Measurements from ENCODE around the gene KPTN.

The KPTN gene

GRCh38 chr19:47508721-47509120, 24.7 kb upstream of the KPTN start:
- DNase-seq: no peak

GRCh38 chr19:47507924-47508553, 24.0 kb upstream of the KPTN start:
- DNase-seq: no peak

- no peak for DNase-seq
Measured at GRCh38 chr19:47507012-47507411, 23.0 kb upstream of the KPTN start.

- no peak for DNase-seq
Measured at GRCh38 chr19:47506459-47506858, 22.4 kb upstream of the KPTN start.

- DNase-seq: no peak
Measured at GRCh38 chr19:47505506-47505905, 21.5 kb upstream of the KPTN start.

GRCh38 chr19:47503826-47504150, 19.8 kb upstream of the KPTN start:
- no peak for DNase-seq

- DNase-seq: no peak
Measured at GRCh38 chr19:47503130-47503825, 19.3 kb upstream of the KPTN start.

- DNase-seq: no peak
Measured at GRCh38 chr19:47499863-47500830, 16.1 kb upstream of the KPTN start.

- no peak for DNase-seq
Measured at GRCh38 chr19:47499371-47499770, 15.4 kb upstream of the KPTN start.

GRCh38 chr19:47498561-47498960, 14.5 kb upstream of the KPTN start:
- no peak for DNase-seq

GRCh38 chr19:47497821-47498520, 14.0 kb upstream of the KPTN start:
- DNase-seq: no peak

GRCh38 chr19:47497050-47497766, 13.2 kb upstream of the KPTN start:
- no peak for DNase-seq

GRCh38 chr19:47495478-47496372, 11.7 kb upstream of the KPTN start:
- DNase-seq: no peak

- no peak for DNase-seq
Measured at GRCh38 chr19:47494729-47495128, 10.7 kb upstream of the KPTN start.

GRCh38 chr19:47494211-47494547, 10.2 kb upstream of the KPTN start:
- DNase-seq: no peak

GRCh38 chr19:47493378-47494210, 9.6 kb upstream of the KPTN start:
- DNase-seq: no peak

GRCh38 chr19:47492571-47493377, 8.8 kb upstream of the KPTN start:
- DNase-seq: no peak

- DNase-seq: no peak
Measured at GRCh38 chr19:47492137-47492533, 8.1 kb upstream of the KPTN start.

- no peak for DNase-seq
Measured at GRCh38 chr19:47491358-47492136, 7.5 kb upstream of the KPTN start.
